Measurements from ENCODE around the gene GCN1.

DNA sequence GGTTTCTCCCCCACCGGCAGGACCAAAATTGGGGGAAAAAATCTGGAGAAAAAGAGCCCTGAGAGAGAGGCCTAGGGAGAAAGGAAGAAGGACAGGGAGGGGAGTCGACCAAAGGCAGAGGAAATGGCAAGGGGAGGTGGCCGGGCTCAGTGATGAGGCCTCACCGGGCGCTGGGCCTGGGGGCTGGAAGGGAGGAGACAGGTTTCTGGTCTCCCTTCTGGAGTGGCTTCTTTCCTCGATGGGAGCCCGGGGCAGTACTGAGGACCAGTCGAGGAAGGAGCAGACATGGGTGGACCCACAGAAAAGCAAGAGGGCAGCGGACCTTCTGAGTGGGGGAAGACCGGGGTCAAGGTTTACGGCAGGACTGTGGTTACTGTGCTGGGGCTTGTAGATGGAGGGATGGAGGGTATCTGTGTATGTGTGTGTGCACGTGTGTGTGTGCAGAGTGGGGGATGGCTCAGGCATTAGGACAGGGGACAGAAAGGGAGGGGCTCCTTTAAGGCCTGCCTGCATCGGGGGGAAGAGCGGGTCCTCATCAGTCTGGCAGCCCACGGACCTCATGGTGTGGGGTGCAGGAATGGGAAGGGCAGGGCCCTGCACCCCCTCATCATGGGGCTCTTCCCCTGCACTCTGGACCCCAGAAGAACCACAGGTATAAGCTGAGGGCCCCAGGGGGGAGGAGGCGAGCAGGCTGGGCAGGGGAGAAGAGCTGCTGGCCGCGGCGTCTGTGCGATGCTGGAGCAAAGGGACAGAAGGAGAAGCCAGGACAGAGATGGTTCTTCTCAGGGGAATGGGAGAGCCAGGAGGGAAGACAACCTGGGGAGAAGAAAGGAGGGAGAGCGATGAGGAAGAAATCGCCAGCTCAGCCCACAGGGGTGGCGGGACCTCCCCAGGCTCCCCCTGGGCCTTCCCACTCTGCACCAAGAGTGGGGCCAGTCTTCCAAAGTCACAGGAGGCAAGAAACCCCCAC is 21.5 kb upstream of the GCN1 start:
- TF ChIP-seq TAF1 (IDR thresholded peaks at IDR 0.05; ENCODE audit: low read depth, low read length) (no peak), POLR2AphosphoS5 (IDR thresholded peaks at IDR 0.05; ENCODE audit: low read depth, low read length) (no peak), PAX5 (IDR thresholded peaks at IDR 0.05; ENCODE audit: insufficient read depth, low read length, severe bottlenecking) (no peak)
